ENCODE data around the gene NCAN.

DNA sequence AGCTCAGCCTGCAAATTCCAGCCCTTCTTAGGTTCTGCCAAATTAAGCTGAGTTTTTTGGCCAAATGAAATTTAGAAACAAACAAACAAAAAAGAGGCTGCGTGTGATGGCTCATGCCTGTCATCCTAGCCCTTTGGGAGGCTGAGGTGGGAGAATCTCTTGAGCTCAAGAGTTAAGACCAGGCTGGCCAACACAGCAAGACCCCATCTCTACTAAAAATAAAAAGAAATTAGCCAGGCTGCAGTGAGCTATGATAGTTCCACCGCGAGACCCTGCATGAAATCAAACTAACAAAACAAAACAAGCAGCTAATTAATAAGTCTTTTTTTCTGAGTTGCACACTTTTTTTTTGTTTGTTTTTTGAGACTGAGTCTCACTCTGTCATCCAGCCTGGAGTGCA is 17.9 kb downstream of the NCAN start:
- no peak for TF ChIP-seq CTCF (IDR thresholded peaks at IDR 0.05; ENCODE audit: low read depth, low read length, missing input control)
- TF ChIP-seq, protein P1, sequence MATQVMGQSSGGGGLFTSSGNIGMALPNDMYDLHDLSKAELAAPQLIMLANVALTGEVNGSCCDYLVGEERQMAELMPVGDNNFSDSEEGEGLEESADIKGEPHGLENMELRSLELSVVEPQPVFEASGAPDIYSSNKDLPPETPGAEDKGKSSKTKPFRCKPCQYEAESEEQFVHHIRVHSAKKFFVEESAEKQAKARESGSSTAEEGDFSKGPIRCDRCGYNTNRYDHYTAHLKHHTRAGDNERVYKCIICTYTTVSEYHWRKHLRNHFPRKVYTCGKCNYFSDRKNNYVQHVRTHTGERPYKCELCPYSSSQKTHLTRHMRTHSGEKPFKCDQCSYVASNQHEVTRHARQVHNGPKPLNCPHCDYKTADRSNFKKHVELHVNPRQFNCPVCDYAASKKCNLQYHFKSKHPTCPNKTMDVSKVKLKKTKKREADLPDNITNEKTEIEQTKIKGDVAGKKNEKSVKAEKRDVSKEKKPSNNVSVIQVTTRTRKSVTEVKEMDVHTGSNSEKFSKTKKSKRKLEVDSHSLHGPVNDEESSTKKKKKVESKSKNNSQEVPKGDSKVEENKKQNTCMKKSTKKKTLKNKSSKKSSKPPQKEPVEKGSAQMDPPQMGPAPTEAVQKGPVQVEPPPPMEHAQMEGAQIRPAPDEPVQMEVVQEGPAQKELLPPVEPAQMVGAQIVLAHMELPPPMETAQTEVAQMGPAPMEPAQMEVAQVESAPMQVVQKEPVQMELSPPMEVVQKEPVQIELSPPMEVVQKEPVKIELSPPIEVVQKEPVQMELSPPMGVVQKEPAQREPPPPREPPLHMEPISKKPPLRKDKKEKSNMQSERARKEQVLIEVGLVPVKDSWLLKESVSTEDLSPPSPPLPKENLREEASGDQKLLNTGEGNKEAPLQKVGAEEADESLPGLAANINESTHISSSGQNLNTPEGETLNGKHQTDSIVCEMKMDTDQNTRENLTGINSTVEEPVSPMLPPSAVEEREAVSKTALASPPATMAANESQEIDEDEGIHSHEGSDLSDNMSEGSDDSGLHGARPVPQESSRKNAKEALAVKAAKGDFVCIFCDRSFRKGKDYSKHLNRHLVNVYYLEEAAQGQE (IDR thresholded peaks at IDR 0.05), result no peak
- no peak for TF ChIP-seq MAX (IDR thresholded peaks at IDR 0.05)
- TF ChIP-seq SP1 (IDR thresholded peaks at IDR 0.05), result no peak
- no peak for TF ChIP-seq EGR1 (IDR thresholded peaks at IDR 0.05; ENCODE audit: low read depth in 2 of 2)
- TF ChIP-seq GABPA (IDR thresholded peaks at IDR 0.05 in 1 of 2, conservative IDR thresholded peaks at IDR 0.05 in 1 of 2), result no peak
- TF ChIP-seq RXRA (IDR thresholded peaks at IDR 0.05), result no peak
- TF ChIP-seq JUND (IDR thresholded peaks at IDR 0.05), result no peak
- TF ChIP-seq, protein P2, sequence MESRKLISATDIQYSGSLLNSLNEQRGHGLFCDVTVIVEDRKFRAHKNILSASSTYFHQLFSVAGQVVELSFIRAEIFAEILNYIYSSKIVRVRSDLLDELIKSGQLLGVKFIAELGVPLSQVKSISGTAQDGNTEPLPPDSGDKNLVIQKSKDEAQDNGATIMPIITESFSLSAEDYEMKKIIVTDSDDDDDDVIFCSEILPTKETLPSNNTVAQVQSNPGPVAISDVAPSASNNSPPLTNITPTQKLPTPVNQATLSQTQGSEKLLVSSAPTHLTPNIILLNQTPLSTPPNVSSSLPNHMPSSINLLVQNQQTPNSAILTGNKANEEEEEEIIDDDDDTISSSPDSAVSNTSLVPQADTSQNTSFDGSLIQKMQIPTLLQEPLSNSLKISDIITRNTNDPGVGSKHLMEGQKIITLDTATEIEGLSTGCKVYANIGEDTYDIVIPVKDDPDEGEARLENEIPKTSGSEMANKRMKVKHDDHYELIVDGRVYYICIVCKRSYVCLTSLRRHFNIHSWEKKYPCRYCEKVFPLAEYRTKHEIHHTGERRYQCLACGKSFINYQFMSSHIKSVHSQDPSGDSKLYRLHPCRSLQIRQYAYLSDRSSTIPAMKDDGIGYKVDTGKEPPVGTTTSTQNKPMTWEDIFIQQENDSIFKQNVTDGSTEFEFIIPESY (IDR thresholded peaks at IDR 0.05), result no peak
- no peak for TF ChIP-seq RAD21 (IDR thresholded peaks at IDR 0.05)
- no peak for TF ChIP-seq FOXA1 (IDR thresholded peaks at IDR 0.05)
- TF ChIP-seq TAF1 (conservative IDR thresholded peaks at IDR 0.05), result no peak
- no peak for TF ChIP-seq HNF4G (IDR thresholded peaks at IDR 0.05)

All from liver (tissue), 3 donors.